B cell (primary cell): ENCODE measurements around the gene S1PR3. TPM values are rescaled to one million over a fixed set of nuclear protein-coding genes. Genes with fewer than 3 reads are reported as not detected.
A peak's percentile ranks its signal among the peaks of the same experiment; 100 is the strongest.
"Not testable (repeated sequence)": the region's sequence is repeated elsewhere in the genome, so short reads cannot be mapped to it uniquely, and the experiment has no call there.

Source experiments
- ATAC-seq: fragments of 200-7000 bp; cut with Tn5 transposase; one replicate; pipeline ENCODE4 v1.10.0; 2021; ENCODE audit warnings: low read depth, mild to moderate bottlenecking, moderate number of reproducible peaks, moderate library complexity
- CTCF ChIA-PET: fragments of 350-600 bp; sonication (Branson Sonifier 250); formaldehyde crosslinking; loops from one replicate; lab custom pipeline; 2021; ENCODE audit warnings: antibody characterized with exemption, inconsistent platforms; lab: Charles Lee
- POLR2A ChIA-PET: fragments of 350-600 bp; sonication (Branson Sonifier 250); formaldehyde crosslinking; loops from one replicate; lab custom pipeline; 2021; ENCODE audit warnings: antibody characterized with exemption; lab: Charles Lee
- DNase-seq: peaks from one replicate; pipeline ENCODE4 v3.0.0; 2013
- H2AFZ ChIP-seq: 2 replicates; pipeline ENCODE4 v1.6.1; 2012; ENCODE audit warnings: mild to moderate bottlenecking, low read depth, low read length; ENCODE audit not compliant: insufficient read depth, poor library complexity, severe bottlenecking
- H3K27ac ChIP-seq, 2 donors: 1 replicate in 1 of 2; 2 replicates in 1 of 2; pipeline ENCODE4 v1.5.1; 2012 to 2013; ENCODE audit warnings: low read length in 2 of 2, mild to moderate bottlenecking in 2 of 2, moderate library complexity in 1 of 2
- H3K27me3 ChIP-seq, 4 experiments: fragments of 200-600 bp in 1 of 4; sonication (generic) in 1 of 4; replicated peaks in 1 of 4; 1 replicate in 2 of 4; 2 replicates in 2 of 4; pipeline versions ENCODE4 v1.6.1 to v1.7.0; 2013 to 2016; ENCODE audit warnings: low read length in 3 of 4, mild to moderate bottlenecking in 2 of 4, mixed read lengths in 1 of 4, moderate library complexity in 1 of 4; ENCODE audit not compliant: insufficient read depth in 4 of 4, control insufficient read depth in 3 of 4; ENCODE audit errors: control extremely low read depth in 1 of 4
- H3K36me3 ChIP-seq, 2 experiments: replicated peaks in 1 of 2; 1 replicate in 1 of 2; 2 replicates in 1 of 2; pipeline versions ENCODE4 v1.6.1 to v1.7.1; 2013; ENCODE audit warnings: low read length in 1 of 2; ENCODE audit not compliant: insufficient read depth in 2 of 2, control insufficient read depth in 1 of 2; ENCODE audit errors: control extremely low read depth in 1 of 2, extremely low read depth in 1 of 2
- H3K4me1 ChIP-seq, 2 donors: fragments of 200-600 bp in 1 of 2; sonication (generic) in 1 of 2; 1 replicate in 1 of 2; 2 replicates in 1 of 2; pipeline versions ENCODE4 v1.5.1 to v1.6.1; 2013 to 2017; ENCODE audit warnings: low read length in 2 of 2; ENCODE audit not compliant: control insufficient read depth in 2 of 2, insufficient read depth in 2 of 2
- H3K4me2 ChIP-seq: replicated peaks from 2 replicates; pipeline ENCODE3; 2012; ENCODE audit warnings: mild to moderate bottlenecking, low read depth, low read length; ENCODE audit not compliant: poor library complexity, severe bottlenecking
- H3K4me3 ChIP-seq, 5 experiments: fragments of 200-600 bp in 1 of 5; sonication (generic) in 1 of 5; 1 replicate in 3 of 5; 2 replicates in 2 of 5; pipeline versions ENCODE4 v1.5.1 to v1.7.0; 2011 to 2016; ENCODE audit warnings: low read length in 4 of 5, mild to moderate bottlenecking in 4 of 5, low read depth in 2 of 5, control low read depth in 1 of 5, moderate library complexity in 1 of 5; ENCODE audit not compliant: insufficient read depth in 1 of 5; ENCODE audit errors: control extremely low read depth in 1 of 5, extremely low read depth in 1 of 5
- H3K79me2 ChIP-seq: fragments of 200-600 bp; sonication (generic); one replicate; pipeline ENCODE4 v1.6.0; 2016; ENCODE audit warnings: low read length; ENCODE audit not compliant: control insufficient read depth, insufficient read depth
- H3K9ac ChIP-seq: fragments of 200-600 bp; sonication (generic); 2 replicates; pipeline ENCODE4 v1.6.1; 2017; ENCODE audit warnings: mild to moderate bottlenecking, low read length, moderate library complexity
- H3K9me3 ChIP-seq, 3 donors: one replicate each; pipeline versions ENCODE4 v1.6.1 to v1.7.1; 2013; ENCODE audit warnings: low read length in 2 of 3; ENCODE audit not compliant: control insufficient read depth in 2 of 3, insufficient read depth in 1 of 3; ENCODE audit errors: control extremely low read depth in 1 of 3
- H4K20me1 ChIP-seq: 2 replicates; pipeline ENCODE4 v1.6.0; 2012; ENCODE audit warnings: mild to moderate bottlenecking, low read length; ENCODE audit not compliant: insufficient read depth, control insufficient read depth, poor library complexity, severe bottlenecking
- H3K27ac Mint-ChIP-seq: one replicate; pipeline ENCODE4 v1.8.0; 2021; ENCODE audit warnings: mixed read lengths
- H3K27me3 Mint-ChIP-seq: one replicate; pipeline ENCODE4 v1.8.0; 2021; ENCODE audit warnings: mixed read lengths
- H3K4me1 Mint-ChIP-seq: one replicate; pipeline ENCODE4 v1.8.0; 2021; ENCODE audit warnings: mixed read lengths
- H3K4me3 Mint-ChIP-seq: one replicate; pipeline ENCODE4 v1.8.0; 2021; ENCODE audit warnings: mixed read lengths
- H3K9me3 Mint-ChIP-seq: one replicate; pipeline ENCODE4 v1.8.0; 2022; ENCODE audit warnings: mixed read lengths; ENCODE audit not compliant: insufficient read depth
- CTCF ChIP-seq: fragments of 200-600 bp; IDR thresholded peaks from one replicate; pipeline ENCODE4 v1.8.0; 2022; ENCODE audit warnings: antibody characterized with exemption, mild to moderate bottlenecking
- EZH2 ChIP-seq: IDR thresholded peaks from 2 replicates; pipeline ENCODE4 v1.6.1; 2012; ENCODE audit warnings: borderline replicate concordance, low read depth, mild to moderate bottlenecking, moderate library complexity, low read length; ENCODE audit not compliant: insufficient read depth, poor library complexity, severe bottlenecking
- WGBS: methylation state at CpG from one replicate; pipeline ENCODE4 v1.1.5; 2013; ENCODE audit warnings: missing lambda C conversion rate; ENCODE audit not compliant: insufficient coverage; 5-methylcytosine and 5-hydroxymethylcytosine counted together
- intact Hi-C: fragments of 100-400 bp; cut with micrococcal nuclease; formaldehyde crosslinking; loops from one replicate; pipeline ENCODE4 v1.10.0; 2022
- polyA minus RNA-seq: library from RNA; depleted of rRNA, polyadenylated mRNA; stranded (reverse); fragments of >200 nt; gene quantifications from 2 replicates; pipeline ENCODE4 v1.2.3, GENCODE V29; 2012
- polyA plus RNA-seq: library from polyadenylated mRNA; depleted of rRNA; stranded (reverse); fragments of >200 nt; gene quantifications from 2 replicates; pipeline ENCODE4 v1.2.3, GENCODE V29; 2012
- total RNA-seq, 2 donors: library from RNA; stranded (reverse); fragments of 120-200 nt in 1 of 2; gene quantifications; 1 replicate in 1 of 2; 2 replicates in 1 of 2; pipeline versions ENCODE4 v1.2.3 to v1.2.4, GENCODE V29; 2013 to 2022

The S1PR3 gene
- total RNA-seq: not detected in 2 replicates
- total RNA-seq (2013): 0.61 TPM
- 0.07 and 0.25 TPM in 2 replicates for polyA plus RNA-seq
- polyA minus RNA-seq: 0.17 and 0.43 TPM in 2 replicates

GRCh38 chr9:88991066-88992034 is at the start of gene S1PR3:
TSS of gene S1PR3 (plus strand) at chr9:88991468. CDS start at chr9:89001201, 9,733 bp downstream.
- peaks cover 56% of the 10 kb centered on the region for H3K27me3 Mint-ChIP-seq
- ATAC-seq: no peak
- no peaks in the 10 kb centered on the region for H3K79me2 ChIP-seq
- H3K27ac Mint-ChIP-seq: no peak within 1 kb of the TSS
- peak within 1 kb of the TSS; percentile 37 for H3K9ac ChIP-seq
- no peak within 1 kb of the TSS for H3K27ac ChIP-seq
- H3K9me3 ChIP-seq: no peaks in the 10 kb centered on the region
- H3K27me3 ChIP-seq: peaks cover 0 to 42% (median 20%) of the 10 kb centered on the region in 4 experiments
- H3K36me3 ChIP-seq: no peaks in the 10 kb centered on the region
- 4% methylated on average over 71 of the region's 94 CpGs for WGBS
- H3K4me2 ChIP-seq: peak within 1 kb of the TSS; percentile 71
- DNase-seq: no peak
- peaks cover 15 to 19% of the 10 kb centered on the region in 2 donors for H3K4me1 ChIP-seq
- H2AFZ ChIP-seq: peak within 1 kb of the TSS; percentile 49
- H3K4me1 Mint-ChIP-seq: peaks cover 15% of the 10 kb centered on the region
- ChIA-PET CTCF (no interaction called here), POLR2A (no interaction called here)
- intact Hi-C loops: no loop called here
- no peaks in the 10 kb centered on the region for H4K20me1 ChIP-seq
- H3K9me3 Mint-ChIP-seq: no peaks in the 10 kb centered on the region
- H3K4me3 Mint-ChIP-seq: peak within 1 kb of the TSS; percentile 62
- TF ChIP-seq CTCF (no peak), EZH2 (no peak)
- H3K4me3 ChIP-seq: peak within 1 kb of the TSS in 3 of 5 experiments; percentile 23 to 36 (median 29)

GRCh38 chr9:88941586-88941985 is 49.7 kb upstream of the S1PR3 start:
- H3K9me3 Mint-ChIP-seq, H3K27ac ChIP-seq, H3K4me1 ChIP-seq, H3K9ac ChIP-seq, H3K9me3 ChIP-seq, H3K4me1 Mint-ChIP-seq, DNase-seq, H3K4me2 ChIP-seq, POLR2A ChIA-PET, CTCF ChIA-PET, H3K79me2 ChIP-seq, H3K36me3 ChIP-seq, H3K4me3 Mint-ChIP-seq, intact Hi-C loops, H4K20me1 ChIP-seq, H3K4me3 ChIP-seq, H3K27me3 ChIP-seq, H2AFZ ChIP-seq, H3K27ac Mint-ChIP-seq, ATAC-seq: not testable (repeated sequence)
- peaks cover 13% of the 10 kb centered on the region for H3K27me3 Mint-ChIP-seq
- WGBS: 85% methylated on average over 3 of the region's 5 CpGs
